BLaER1 treated with 17β-estradiol and CSF1 and Interleukin-3, amounts not matched to agents 10 nM and 100 nM (cell line): Measurements from ENCODE around the gene IRF9.
"Not testable (repeated sequence)": the region's sequence is repeated elsewhere in the genome, so short reads cannot be mapped to it uniquely, and the experiment has no call there.

Experiments used
- H3K27ac ChIP-seq, 11 experiments: shearing (Covaris generic); formaldehyde crosslinking; 2 replicates each; pipeline ENCODE4 v1.8.1; 2022
- H3K27me3 ChIP-seq, 11 experiments: shearing (Covaris generic); formaldehyde crosslinking; 2 replicates each; pipeline ENCODE4 v1.8.1; 2022
- H3K36me3 ChIP-seq, 11 experiments: shearing (Covaris generic); formaldehyde crosslinking; 2 replicates each; pipeline ENCODE4 v1.8.1; 2022
- H3K4me1 ChIP-seq, 10 experiments: shearing (Covaris generic); formaldehyde crosslinking; 2 replicates each; pipeline ENCODE4 v1.8.1; 2022
- H3K4me2 ChIP-seq, 11 experiments: shearing (Covaris generic); formaldehyde crosslinking; 2 replicates each; pipeline ENCODE4 v1.8.1; 2022
- H3K4me3 ChIP-seq, 10 experiments: shearing (Covaris generic); formaldehyde crosslinking; 2 replicates each; pipeline ENCODE4 v1.8.1; 2022
- H3K9ac ChIP-seq, 11 experiments: shearing (Covaris generic); formaldehyde crosslinking; 2 replicates each; pipeline ENCODE4 v1.8.1; 2022
- H3K9me3 ChIP-seq, 11 experiments: shearing (Covaris generic); formaldehyde crosslinking; replicated peaks in 1 of 11; 2 replicates each; pipeline ENCODE4 v1.8.1; 2022
- H4K20me1 ChIP-seq, 11 experiments: shearing (Covaris generic); formaldehyde crosslinking; 2 replicates each; pipeline ENCODE4 v1.8.1; 2022
- Cebpa-rat ChIP-seq, 11 experiments: shearing (Covaris generic); IDR thresholded peaks; 2 replicates each; pipeline ENCODE4 v1.8.1; 2022

IRF9 gene

GRCh38 chr14:24195186-24196070 lies 34.4 kb downstream of the IRF9 start, which contains the start of gene TM9SF1:
TSS of gene TM9SF1 (minus strand) at chr14:24195441. CDS start at chr14:24195019, 422 bp downstream.
- Histone ChIP-seq H3K4me3 (peak within 1 kb of the TSS; percentile 67 to 87 (median 76)), H3K27me3 (no peaks in the 10 kb centered on the region), H3K4me2 (peak within 1 kb of the TSS; percentile 84 to 99 (median 93)), H4K20me1 (peaks cover 0 to 8% (median 0%) of the 10 kb centered on the region in 11 experiments; a peak in 3 of 22 replicates), H3K9me3 (peaks cover 0 to 12% (median 0%) of the 10 kb centered on the region in 11 experiments; a peak in 1 of 22 replicates), H3K36me3 (peaks cover 29 to 46% (median 38%) of the 10 kb centered on the region in 11 experiments), H3K27ac (peak within 1 kb of the TSS; percentile 95 to 100 (median 98)), H3K9ac (peak within 1 kb of the TSS; percentile 92 to 100 (median 97)), H3K4me1 (peaks cover 45 to 71% (median 51%) of the 10 kb centered on the region in 10 experiments)
- no peak for TF ChIP-seq Cebpa-rat (IDR thresholded peaks at IDR 0.05)

- peak overlapping the region; percentile 84 to 99 (median 93) for H3K4me2 ChIP-seq
These were observed 35.3 kb downstream of the IRF9 start for GRCh38 chr14:24196071-24197055.

GRCh38 chr14:24197056-24197450 lies 36.0 kb downstream of the IRF9 start:
- Histone ChIP-seq H3K4me2 (peak overlapping the region; percentile 84 to 99 (median 93)), H3K9me3 (peaks cover under 1 to 21% (median 11%) of the 10 kb centered on the region in 11 experiments; a peak in 21 of 22 replicates), H3K27me3 (no peaks in the 10 kb centered on the region), H3K4me1 (peaks cover 43 to 57% (median 47%) of the 10 kb centered on the region in 10 experiments), H3K9ac (peak overlapping the region; percentile 92 to 100 (median 97); a peak in 15 of 22 replicates), H3K4me3 (peak overlapping the region in 7 of 10 experiments; percentile 67 to 87 (median 81); a peak in 11 of 20 replicates), H3K36me3 (peaks cover 28 to 47% (median 40%) of the 10 kb centered on the region in 11 experiments), H3K27ac (peak overlapping the region in 4 of 11 experiments; percentile 95 to 100 (median 98); a peak in 4 of 22 replicates), H4K20me1 (peaks cover 0 to 7% (median 0%) of the 10 kb centered on the region in 11 experiments; a peak in 3 of 22 replicates)
- TF ChIP-seq Cebpa-rat (IDR thresholded peaks at IDR 0.05) = no peak

More at GRCh38 chr14:24196071-24197055, 35.3 kb downstream of the IRF9 start:
- peak overlapping the region; percentile 92 to 100 (median 97) for H3K9ac ChIP-seq
- H3K27ac ChIP-seq = peak overlapping the region; percentile 95 to 100 (median 98)
- TF ChIP-seq Cebpa-rat (IDR thresholded peaks at IDR 0.05) = no peak
- peaks cover 0 to 15% (median 4%) of the 10 kb centered on the region in 11 experiments; a peak in 18 of 22 replicates for H3K9me3 ChIP-seq
- peaks cover 29 to 47% (median 40%) of the 10 kb centered on the region in 11 experiments for H3K36me3 ChIP-seq
- H3K27me3 ChIP-seq = no peaks in the 10 kb centered on the region
- H3K4me3 ChIP-seq = peak overlapping the region; percentile 67 to 87 (median 76)
- peaks cover 0 to 8% (median 0%) of the 10 kb centered on the region in 11 experiments; a peak in 3 of 22 replicates for H4K20me1 ChIP-seq
- peaks cover 45 to 64% (median 49%) of the 10 kb centered on the region in 10 experiments for H3K4me1 ChIP-seq

GRCh38 chr14:24198814-24199524 lies 37.9 kb downstream of the IRF9 start:
- peak overlapping the region in 2 of 11 experiments; percentile 35 to 42; a peak in 3 of 22 replicates for H3K4me2 ChIP-seq
- peaks cover 13 to 40% (median 28%) of the 10 kb centered on the region in 11 experiments for H3K9me3 ChIP-seq
- H4K20me1 ChIP-seq = no peaks in the 10 kb centered on the region; a peak in 2 of 22 replicates
- H3K9ac ChIP-seq = no peak overlapping the region
- H3K4me3 ChIP-seq = no peak overlapping the region
- no peaks in the 10 kb centered on the region for H3K27me3 ChIP-seq
- H3K4me1 ChIP-seq = peaks cover 26 to 42% (median 29%) of the 10 kb centered on the region in 10 experiments
- peaks cover 37 to 56% (median 48%) of the 10 kb centered on the region in 11 experiments for H3K36me3 ChIP-seq
- H3K27ac ChIP-seq = no peak overlapping the region
- TF ChIP-seq Cebpa-rat (IDR thresholded peaks at IDR 0.05) = no peak

GRCh38 chr14:24202538-24202937 lies 41.5 kb downstream of the IRF9 start:
- Histone ChIP-seq H3K4me1 (peaks cover 2 to 20% (median 6%) of the 10 kb centered on the region in 10 experiments; a peak in 15 of 20 replicates), H3K9me3 (peaks cover 13 to 44% (median 28%) of the 10 kb centered on the region in 11 experiments), H3K36me3 (peaks cover 67 to 90% (median 81%) of the 10 kb centered on the region in 11 experiments)
- not testable (repeated sequence) for H4K20me1 ChIP-seq, H3K4me3 ChIP-seq, H3K27me3 ChIP-seq, H3K27ac ChIP-seq, H3K4me2 ChIP-seq, H3K9ac ChIP-seq

GRCh38 chr14:24203249-24203886 lies 42.3 kb downstream of the IRF9 start:
- H3K9ac ChIP-seq, H3K27me3 ChIP-seq, H3K4me2 ChIP-seq, H4K20me1 ChIP-seq, H3K27ac ChIP-seq, H3K4me3 ChIP-seq: not testable (repeated sequence)
- H3K36me3 ChIP-seq = peaks cover 75 to 98% (median 90%) of the 10 kb centered on the region in 11 experiments
- H3K9me3 ChIP-seq = peaks cover 13 to 44% (median 28%) of the 10 kb centered on the region in 11 experiments
- H3K4me1 ChIP-seq = peaks cover 0 to 13% (median 9%) of the 10 kb centered on the region in 10 experiments; a peak in 11 of 20 replicates
